ENCODE results near the gene RPS6KL1.
A peak's percentile ranks its signal among the peaks of the same experiment; 100 is the strongest.

The RPS6KL1 gene

DNA sequence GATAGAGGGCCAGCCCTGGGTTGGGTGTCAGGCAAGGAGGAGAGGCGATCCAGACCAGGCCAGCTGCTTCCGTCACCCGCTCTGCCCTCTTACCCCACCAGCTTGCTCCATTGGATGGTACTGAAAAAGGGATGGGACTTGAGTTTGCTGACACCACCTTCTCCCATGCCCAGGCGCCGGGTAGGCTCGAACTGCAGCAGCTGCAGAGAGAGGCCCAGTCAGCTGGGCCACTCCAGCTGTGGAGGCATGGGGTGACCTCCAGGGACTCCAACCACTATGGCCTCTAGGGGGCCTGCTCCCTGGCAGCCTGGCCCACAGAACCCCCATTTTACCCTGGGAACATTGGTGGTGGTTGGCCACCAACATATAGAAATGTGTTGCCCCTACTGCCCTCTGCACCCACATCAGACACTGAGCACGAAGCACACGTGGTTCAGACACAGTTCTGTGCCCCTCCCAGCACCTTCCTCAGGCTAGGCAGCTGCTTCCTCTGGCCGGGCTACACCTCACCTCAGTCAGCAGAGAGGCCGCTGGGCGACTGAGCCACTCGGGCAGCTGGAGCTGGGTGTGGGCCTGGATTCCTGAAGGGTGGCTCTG, 16.0 kb downstream of the RPS6KL1 start:
- H3K4me3 ChIP-seq (ENCODE audit: low read depth, low read length): no peak overlapping the region
- TF ChIP-seq, protein P1, sequence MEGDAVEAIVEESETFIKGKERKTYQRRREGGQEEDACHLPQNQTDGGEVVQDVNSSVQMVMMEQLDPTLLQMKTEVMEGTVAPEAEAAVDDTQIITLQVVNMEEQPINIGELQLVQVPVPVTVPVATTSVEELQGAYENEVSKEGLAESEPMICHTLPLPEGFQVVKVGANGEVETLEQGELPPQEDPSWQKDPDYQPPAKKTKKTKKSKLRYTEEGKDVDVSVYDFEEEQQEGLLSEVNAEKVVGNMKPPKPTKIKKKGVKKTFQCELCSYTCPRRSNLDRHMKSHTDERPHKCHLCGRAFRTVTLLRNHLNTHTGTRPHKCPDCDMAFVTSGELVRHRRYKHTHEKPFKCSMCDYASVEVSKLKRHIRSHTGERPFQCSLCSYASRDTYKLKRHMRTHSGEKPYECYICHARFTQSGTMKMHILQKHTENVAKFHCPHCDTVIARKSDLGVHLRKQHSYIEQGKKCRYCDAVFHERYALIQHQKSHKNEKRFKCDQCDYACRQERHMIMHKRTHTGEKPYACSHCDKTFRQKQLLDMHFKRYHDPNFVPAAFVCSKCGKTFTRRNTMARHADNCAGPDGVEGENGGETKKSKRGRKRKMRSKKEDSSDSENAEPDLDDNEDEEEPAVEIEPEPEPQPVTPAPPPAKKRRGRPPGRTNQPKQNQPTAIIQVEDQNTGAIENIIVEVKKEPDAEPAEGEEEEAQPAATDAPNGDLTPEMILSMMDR (IDR thresholded peaks at IDR 0.05; ENCODE audit: borderline replicate concordance, insufficient read depth, low read depth, low read length): peak; percentile 47; the same call in 1 of the 2 replicates

DNA sequence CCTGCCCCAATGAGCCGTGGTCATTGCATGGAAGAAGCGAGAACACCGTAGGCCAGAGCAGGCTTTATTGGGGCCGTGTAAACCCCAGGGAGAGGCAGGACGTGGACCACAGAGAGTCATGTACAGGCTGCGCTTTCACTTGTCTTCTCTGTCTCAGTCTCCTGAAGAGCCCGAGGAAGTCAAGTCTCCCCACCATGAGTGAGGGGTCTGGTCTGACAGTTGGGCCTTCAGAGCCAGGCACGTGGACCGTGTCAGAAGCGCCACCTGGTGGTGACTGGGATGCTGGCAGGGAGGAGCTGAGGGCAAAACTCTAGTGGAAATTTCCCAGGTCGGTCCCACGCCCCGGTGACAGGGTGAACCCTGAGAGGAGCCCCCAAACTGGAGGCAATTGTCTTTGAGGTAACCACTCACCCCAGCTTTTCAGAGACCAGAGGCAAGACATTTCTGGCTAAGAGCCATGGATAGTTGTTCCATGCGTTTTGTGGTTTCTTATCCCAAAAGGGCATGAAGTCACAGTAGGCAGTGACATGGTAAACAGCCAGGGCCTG, 17.4 kb downstream of the RPS6KL1 start:
- TF ChIP-seq, protein P1 (IDR thresholded peaks at IDR 0.05; ENCODE audit: borderline replicate concordance, insufficient read depth, low read depth, low read length): peak; percentile 94
- H3K4me3 ChIP-seq (ENCODE audit: low read depth, low read length): no peak overlapping the region

DNA sequence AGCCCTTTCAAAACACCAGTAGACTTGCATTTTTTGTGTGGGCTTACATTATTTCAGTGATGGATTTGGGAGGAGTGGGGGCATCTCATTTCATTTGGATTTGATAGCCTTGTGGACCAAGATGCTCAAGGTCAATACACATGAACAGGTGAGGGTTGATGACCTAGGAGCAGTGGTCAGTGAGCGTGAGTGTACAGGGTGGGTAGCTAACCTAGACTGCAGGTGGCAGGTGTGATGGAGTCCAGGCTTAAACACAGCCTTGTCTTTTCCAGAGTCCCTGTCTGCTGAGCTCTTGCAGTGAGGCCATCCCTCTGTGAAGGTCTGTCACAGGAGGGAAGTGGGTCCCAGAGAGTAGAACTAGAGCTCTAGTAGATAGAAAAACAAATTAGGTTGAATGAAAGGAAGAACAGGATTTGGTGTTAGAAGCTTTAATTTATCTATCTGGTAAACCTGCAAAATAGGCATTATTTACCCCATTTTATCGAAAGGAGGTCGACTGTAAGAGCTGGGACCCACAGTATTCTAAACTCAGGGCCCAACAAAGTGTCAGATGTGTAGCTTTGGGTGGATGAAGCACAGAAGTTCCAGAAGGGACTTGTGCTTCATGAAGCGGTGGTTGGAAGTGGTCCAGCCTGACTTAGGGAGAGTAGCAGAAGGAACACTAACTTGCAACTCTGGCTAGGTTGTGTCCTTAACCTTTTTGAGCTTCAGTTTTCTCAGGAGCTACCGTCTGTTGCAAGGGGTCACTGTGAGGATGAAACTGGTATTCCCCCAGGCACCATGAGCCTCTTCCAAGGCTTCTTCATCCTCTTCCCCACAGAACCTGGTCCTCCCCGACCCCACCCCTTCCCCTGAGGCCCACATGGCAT, 18.2 kb downstream of the RPS6KL1 start:
- TF ChIP-seq, protein P1 (IDR thresholded peaks at IDR 0.05; ENCODE audit: borderline replicate concordance, insufficient read depth, low read depth, low read length): no peak
- no peak overlapping the region for H3K4me3 ChIP-seq (ENCODE audit: low read depth, low read length)

DNA sequence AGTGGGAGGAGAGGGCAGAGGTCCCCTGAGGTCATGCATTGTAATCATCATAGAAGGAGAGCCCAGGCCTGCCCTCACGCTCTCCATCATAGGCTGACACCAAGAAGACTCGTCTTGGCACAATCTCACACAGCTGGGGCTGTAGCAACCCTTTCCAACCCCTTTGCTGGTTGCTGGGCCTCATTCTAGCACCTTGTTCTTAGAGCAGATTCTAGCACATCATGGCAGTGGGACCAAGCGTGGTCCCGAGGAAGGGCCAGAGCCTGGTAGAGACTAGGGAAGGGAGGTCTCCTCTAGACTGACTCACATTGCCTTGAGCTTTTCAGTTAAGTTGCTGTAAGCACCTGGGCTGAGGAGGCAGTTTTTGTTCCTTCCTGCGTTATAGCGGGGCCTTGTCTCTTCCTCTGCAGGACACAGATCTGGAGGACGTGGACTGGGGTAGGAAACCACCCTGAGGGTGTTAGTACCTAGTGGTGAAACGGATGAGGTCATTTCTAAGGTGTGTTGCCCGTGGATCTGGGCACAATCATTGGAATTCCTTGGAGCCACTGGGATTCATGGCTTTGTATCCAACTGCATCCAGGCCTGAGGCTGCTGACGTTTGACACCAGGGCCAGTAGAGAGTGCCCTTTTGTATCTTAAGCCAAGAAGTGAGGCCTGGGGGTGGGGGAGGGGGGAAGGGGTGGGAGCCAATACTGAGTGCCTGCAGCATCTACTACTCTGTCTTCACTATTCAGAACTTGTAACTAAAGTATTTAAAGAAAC, 19.9 kb downstream of the RPS6KL1 start:
- H3K4me3 ChIP-seq (ENCODE audit: low read depth, low read length): no peak overlapping the region
- TF ChIP-seq, protein P1 (IDR thresholded peaks at IDR 0.05; ENCODE audit: borderline replicate concordance, insufficient read depth, low read depth, low read length): no peak

DNA sequence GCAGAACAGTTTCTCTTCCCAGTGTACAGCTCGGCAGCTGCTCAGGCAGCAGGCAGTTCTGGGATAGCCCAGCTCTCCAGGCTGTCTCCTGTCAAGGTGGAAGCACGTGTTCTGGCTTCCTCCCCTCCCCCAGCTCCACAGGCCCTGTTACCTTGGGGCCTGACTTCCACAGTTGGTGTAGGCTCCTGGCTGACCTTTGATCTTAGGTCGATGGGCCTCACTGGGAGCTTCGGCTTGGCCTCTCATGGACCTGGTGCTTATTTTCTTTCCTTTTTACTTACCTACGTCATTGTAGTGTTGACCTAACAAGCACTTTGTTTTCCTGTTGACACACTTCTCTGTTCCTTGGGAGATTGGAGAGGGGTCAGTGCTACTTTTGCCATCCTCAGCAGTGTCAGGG, 24.4 kb downstream of the RPS6KL1 start:
- TF ChIP-seq, protein P1 (IDR thresholded peaks at IDR 0.05; ENCODE audit: borderline replicate concordance, insufficient read depth, low read depth, low read length): no peak
- no peak overlapping the region for H3K4me3 ChIP-seq (ENCODE audit: low read depth, low read length)

DNA sequence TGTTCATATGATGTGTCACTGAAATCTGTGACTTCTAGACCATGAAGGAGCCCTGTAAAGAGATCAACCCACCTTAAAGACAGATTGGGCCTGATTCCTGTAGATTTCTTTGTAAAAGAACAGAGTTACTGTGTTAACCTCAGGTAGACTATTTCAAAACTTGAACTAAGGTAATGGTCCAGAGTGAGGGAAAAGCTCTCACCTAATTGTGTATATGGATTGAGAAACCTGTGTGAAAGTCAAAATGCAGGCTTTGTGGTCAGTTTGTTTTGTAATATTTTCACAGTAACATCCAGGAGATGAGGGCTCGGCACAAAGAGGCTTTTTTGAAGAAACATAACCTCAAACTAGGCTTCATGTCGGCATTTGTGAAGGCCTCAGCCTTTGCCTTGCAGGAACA, 25.0 kb downstream of the RPS6KL1 start:
- TF ChIP-seq, protein P1 (IDR thresholded peaks at IDR 0.05; ENCODE audit: borderline replicate concordance, insufficient read depth, low read depth, low read length): no peak
- H3K4me3 ChIP-seq (ENCODE audit: low read depth, low read length): no peak overlapping the region
